ENCODE data around the gene KNL1.
A peak's percentile ranks its signal among the peaks of the same experiment; 100 is the strongest.

Gene KNL1

DNA sequence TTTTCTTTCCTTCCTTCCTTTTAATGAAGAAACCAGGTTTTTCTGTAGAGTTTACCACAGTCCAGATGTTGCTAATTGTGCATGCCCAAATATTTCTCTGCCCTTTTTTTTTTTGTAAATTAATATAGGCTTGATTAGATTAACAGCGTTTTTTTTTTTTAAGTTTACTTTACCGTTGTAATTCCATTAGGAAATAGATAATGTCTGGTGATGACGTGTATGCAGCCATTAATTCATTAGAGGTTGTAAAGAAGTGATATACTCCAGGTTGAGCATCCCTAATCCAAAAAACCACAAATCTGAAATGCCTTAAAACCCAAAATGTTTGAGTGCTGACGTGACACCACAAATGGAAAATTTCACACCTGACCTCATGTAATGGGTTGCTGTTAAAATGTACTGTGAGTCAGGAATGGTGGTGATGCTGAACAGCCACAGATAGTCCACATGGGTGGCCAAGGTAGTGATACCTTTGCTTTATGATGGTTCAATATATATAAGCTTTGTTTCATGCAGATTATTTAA, 43.2 kb downstream of the KNL1 start:
- TF ChIP-seq ZFP3 (CRISPR knock-in tag; IDR thresholded peaks at IDR 0.05) (0 out of 2 replicates have a peak, but pooled peaks have one; percentile 19), TCF4 (CRISPR knock-in tag; IDR thresholded peaks at IDR 0.05; ENCODE audit: borderline replicate concordance) (peak; percentile 83), OSR1 (CRISPR knock-in tag; IDR thresholded peaks at IDR 0.05) (no peak), RARB (CRISPR knock-in tag; IDR thresholded peaks at IDR 0.05) (no peak), SNAI2 (CRISPR knock-in tag; IDR thresholded peaks at IDR 0.05) (peak; percentile 74; the same call in 1 of the 2 replicates), ESRRG (CRISPR knock-in tag; IDR thresholded peaks at IDR 0.05) (no peak), ISL1 (CRISPR knock-in tag; IDR thresholded peaks at IDR 0.05) (peak; percentile 90), ZNF70 (CRISPR knock-in tag; IDR thresholded peaks at IDR 0.05) (no peak; the same call in 1 of the 2 replicates), CSDC2 (CRISPR knock-in tag; IDR thresholded peaks at IDR 0.05) (no peak)
- TF ChIP-seq, protein P1, sequence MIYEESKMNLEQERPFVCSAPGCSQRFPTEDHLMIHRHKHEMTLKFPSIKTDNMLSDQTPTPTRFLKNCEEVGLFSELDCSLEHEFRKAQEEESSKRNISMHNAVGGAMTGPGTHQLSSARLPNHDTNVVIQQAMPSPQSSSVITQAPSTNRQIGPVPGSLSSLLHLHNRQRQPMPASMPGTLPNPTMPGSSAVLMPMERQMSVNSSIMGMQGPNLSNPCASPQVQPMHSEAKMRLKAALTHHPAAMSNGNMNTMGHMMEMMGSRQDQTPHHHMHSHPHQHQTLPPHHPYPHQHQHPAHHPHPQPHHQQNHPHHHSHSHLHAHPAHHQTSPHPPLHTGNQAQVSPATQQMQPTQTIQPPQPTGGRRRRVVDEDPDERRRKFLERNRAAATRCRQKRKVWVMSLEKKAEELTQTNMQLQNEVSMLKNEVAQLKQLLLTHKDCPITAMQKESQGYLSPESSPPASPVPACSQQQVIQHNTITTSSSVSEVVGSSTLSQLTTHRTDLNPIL (CRISPR knock-in tag; IDR thresholded peaks at IDR 0.05; ENCODE audit: low read depth), result peak; percentile 57; the same call in 1 of the 2 replicates
- TF ChIP-seq, protein P2, sequence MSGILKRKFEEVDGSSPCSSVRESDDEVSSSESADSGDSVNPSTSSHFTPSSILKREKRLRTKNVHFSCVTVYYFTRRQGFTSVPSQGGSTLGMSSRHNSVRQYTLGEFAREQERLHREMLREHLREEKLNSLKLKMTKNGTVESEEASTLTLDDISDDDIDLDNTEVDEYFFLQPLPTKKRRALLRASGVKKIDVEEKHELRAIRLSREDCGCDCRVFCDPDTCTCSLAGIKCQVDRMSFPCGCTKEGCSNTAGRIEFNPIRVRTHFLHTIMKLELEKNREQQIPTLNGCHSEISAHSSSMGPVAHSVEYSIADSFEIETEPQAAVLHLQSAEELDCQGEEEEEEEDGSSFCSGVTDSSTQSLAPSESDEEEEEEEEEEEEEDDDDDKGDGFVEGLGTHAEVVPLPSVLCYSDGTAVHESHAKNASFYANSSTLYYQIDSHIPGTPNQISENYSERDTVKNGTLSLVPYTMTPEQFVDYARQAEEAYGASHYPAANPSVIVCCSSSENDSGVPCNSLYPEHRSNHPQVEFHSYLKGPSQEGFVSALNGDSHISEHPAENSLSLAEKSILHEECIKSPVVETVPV (CRISPR knock-in tag; IDR thresholded peaks at IDR 0.05), result peak; percentile 70; the same call in 1 of the 2 replicates
- TF ChIP-seq, protein P3, sequence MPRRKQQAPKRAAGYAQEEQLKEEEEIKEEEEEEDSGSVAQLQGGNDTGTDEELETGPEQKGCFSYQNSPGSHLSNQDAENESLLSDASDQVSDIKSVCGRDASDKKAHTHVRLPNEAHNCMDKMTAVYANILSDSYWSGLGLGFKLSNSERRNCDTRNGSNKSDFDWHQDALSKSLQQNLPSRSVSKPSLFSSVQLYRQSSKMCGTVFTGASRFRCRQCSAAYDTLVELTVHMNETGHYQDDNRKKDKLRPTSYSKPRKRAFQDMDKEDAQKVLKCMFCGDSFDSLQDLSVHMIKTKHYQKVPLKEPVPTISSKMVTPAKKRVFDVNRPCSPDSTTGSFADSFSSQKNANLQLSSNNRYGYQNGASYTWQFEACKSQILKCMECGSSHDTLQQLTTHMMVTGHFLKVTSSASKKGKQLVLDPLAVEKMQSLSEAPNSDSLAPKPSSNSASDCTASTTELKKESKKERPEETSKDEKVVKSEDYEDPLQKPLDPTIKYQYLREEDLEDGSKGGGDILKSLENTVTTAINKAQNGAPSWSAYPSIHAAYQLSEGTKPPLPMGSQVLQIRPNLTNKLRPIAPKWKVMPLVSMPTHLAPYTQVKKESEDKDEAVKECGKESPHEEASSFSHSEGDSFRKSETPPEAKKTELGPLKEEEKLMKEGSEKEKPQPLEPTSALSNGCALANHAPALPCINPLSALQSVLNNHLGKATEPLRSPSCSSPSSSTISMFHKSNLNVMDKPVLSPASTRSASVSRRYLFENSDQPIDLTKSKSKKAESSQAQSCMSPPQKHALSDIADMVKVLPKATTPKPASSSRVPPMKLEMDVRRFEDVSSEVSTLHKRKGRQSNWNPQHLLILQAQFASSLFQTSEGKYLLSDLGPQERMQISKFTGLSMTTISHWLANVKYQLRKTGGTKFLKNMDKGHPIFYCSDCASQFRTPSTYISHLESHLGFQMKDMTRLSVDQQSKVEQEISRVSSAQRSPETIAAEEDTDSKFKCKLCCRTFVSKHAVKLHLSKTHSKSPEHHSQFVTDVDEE (CRISPR knock-in tag; IDR thresholded peaks at IDR 0.05), result peak; percentile 78; the same call in 1 of the 2 replicates
- ATAC-seq, result no peak

DNA sequence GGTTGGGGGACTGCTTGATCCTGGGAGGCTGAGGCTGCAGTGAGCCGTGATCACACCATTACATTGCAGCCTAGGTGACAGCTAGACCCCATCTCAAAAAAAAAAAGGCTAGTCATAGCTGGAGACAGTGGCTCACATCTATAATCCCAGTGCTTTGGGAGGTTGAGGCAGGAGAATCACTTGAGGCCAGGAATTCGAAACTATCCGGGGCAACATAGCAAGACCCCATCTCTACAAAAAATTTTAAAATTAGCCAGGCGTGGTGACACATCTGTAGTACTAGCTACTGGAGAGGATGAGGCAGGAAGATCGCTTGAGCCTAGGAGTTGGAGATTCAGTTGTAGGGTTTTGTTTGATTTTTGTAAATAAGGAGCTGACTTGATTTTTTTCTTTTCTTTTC, 45.6 kb downstream of the KNL1 start:
- TF ChIP-seq, protein P3 (CRISPR knock-in tag; IDR thresholded peaks at IDR 0.05), result no peak
- TF ChIP-seq TOX (CRISPR knock-in tag; IDR thresholded peaks at IDR 0.05; ENCODE audit: borderline replicate concordance) (no peak), RARB (CRISPR knock-in tag; IDR thresholded peaks at IDR 0.05) (no peak), ZNF70 (CRISPR knock-in tag; IDR thresholded peaks at IDR 0.05) (no peak), ESRRG (CRISPR knock-in tag; IDR thresholded peaks at IDR 0.05) (no peak), ARNTL (CRISPR knock-in tag; IDR thresholded peaks at IDR 0.05; ENCODE audit: borderline replicate concordance, low read depth) (no peak), ZFP3 (CRISPR knock-in tag; IDR thresholded peaks at IDR 0.05) (no peak), ZNF8 (CRISPR knock-in tag; IDR thresholded peaks at IDR 0.05) (no peak), TCF4 (CRISPR knock-in tag; IDR thresholded peaks at IDR 0.05; ENCODE audit: borderline replicate concordance) (no peak), SNAI2 (CRISPR knock-in tag; IDR thresholded peaks at IDR 0.05) (no peak), BACH2 (CRISPR knock-in tag; IDR thresholded peaks at IDR 0.05; ENCODE audit: borderline replicate concordance) (no peak), CSDC2 (CRISPR knock-in tag; IDR thresholded peaks at IDR 0.05) (no peak), GLIS3 (CRISPR knock-in tag; IDR thresholded peaks at IDR 0.05) (no peak), ZFP30 (CRISPR knock-in tag; IDR thresholded peaks at IDR 0.05) (no peak), ZNF565 (CRISPR knock-in tag; conservative IDR thresholded peaks at IDR 0.05; ENCODE audit: low read depth) (no peak)
- TF ChIP-seq, protein P1 (CRISPR knock-in tag; IDR thresholded peaks at IDR 0.05; ENCODE audit: low read depth), result no peak
- TF ChIP-seq, protein P4, sequence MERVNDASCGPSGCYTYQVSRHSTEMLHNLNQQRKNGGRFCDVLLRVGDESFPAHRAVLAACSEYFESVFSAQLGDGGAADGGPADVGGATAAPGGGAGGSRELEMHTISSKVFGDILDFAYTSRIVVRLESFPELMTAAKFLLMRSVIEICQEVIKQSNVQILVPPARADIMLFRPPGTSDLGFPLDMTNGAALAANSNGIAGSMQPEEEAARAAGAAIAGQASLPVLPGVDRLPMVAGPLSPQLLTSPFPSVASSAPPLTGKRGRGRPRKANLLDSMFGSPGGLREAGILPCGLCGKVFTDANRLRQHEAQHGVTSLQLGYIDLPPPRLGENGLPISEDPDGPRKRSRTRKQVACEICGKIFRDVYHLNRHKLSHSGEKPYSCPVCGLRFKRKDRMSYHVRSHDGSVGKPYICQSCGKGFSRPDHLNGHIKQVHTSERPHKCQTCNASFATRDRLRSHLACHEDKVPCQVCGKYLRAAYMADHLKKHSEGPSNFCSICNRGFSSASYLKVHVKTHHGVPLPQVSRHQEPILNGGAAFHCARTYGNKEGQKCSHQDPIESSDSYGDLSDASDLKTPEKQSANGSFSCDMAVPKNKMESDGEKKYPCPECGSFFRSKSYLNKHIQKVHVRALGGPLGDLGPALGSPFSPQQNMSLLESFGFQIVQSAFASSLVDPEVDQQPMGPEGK (CRISPR knock-in tag; IDR thresholded peaks at IDR 0.05; ENCODE audit: borderline replicate concordance), result no peak
- TF ChIP-seq, protein P2 (CRISPR knock-in tag; IDR thresholded peaks at IDR 0.05), result no peak
- ATAC-seq, result no peak

All from SK-N-SH treated with all-trans-retinoic acid at 6 μM for 48 hours (cell line).